Ishikawa (cell line): ENCODE data around the gene ZFYVE21.

Experiments
- CEBPB ChIP-seq: IDR thresholded peaks from 2 replicates; pipeline ENCODE4 v1.6.1; 2012
- CREB1 ChIP-seq: IDR thresholded peaks from 2 replicates; pipeline ENCODE4 v1.6.1; 2012; ENCODE audit warnings: low read depth
- EGR1 ChIP-seq: IDR thresholded peaks from 2 replicates; pipeline ENCODE4 v1.6.1; 2012
- EP300 ChIP-seq: IDR thresholded peaks from 2 replicates; pipeline ENCODE4 v1.6.1; 2012; ENCODE audit warnings: borderline replicate concordance
- FOXM1 ChIP-seq: IDR thresholded peaks from 2 replicates; pipeline ENCODE4 v1.6.1; 2012; ENCODE audit warnings: low read depth, borderline replicate concordance
- NFIC ChIP-seq: IDR thresholded peaks from 2 replicates; pipeline ENCODE4 v1.6.1; 2012
- RAD21 ChIP-seq: IDR thresholded peaks from 2 replicates; pipeline ENCODE4 v1.6.1; 2012; ENCODE audit warnings: low read depth
- TAF1 ChIP-seq: IDR thresholded peaks from 2 replicates; pipeline ENCODE4 v1.6.1; 2012; ENCODE audit warnings: low read depth, mild to moderate bottlenecking
- TCF12 ChIP-seq: IDR thresholded peaks from 2 replicates; pipeline ENCODE4 v1.6.1; 2012; ENCODE audit warnings: low read depth
- TEAD4 ChIP-seq: IDR thresholded peaks from 2 replicates; pipeline ENCODE4 v1.6.1; 2012
- YY1 ChIP-seq: IDR thresholded peaks from 2 replicates; pipeline ENCODE4 v1.6.1; 2012; ENCODE audit warnings: low read depth
- ZBTB7A ChIP-seq: IDR thresholded peaks from 2 replicates; pipeline ENCODE4 v1.6.1; 2012; ENCODE audit warnings: low read depth
- TF ChIP-seq, protein P1 (sequence below): IDR thresholded peaks from 2 replicates; pipeline ENCODE4 v1.6.1; 2012
- TF ChIP-seq, protein P2 (sequence below): IDR thresholded peaks from 2 replicates; pipeline ENCODE4 v1.6.1; 2012
- TF ChIP-seq, protein P3 (sequence below): IDR thresholded peaks from 2 replicates; pipeline ENCODE4 v1.6.1; 2012; ENCODE audit warnings: low read depth, mild to moderate bottlenecking

ZFYVE21 gene

DNA sequence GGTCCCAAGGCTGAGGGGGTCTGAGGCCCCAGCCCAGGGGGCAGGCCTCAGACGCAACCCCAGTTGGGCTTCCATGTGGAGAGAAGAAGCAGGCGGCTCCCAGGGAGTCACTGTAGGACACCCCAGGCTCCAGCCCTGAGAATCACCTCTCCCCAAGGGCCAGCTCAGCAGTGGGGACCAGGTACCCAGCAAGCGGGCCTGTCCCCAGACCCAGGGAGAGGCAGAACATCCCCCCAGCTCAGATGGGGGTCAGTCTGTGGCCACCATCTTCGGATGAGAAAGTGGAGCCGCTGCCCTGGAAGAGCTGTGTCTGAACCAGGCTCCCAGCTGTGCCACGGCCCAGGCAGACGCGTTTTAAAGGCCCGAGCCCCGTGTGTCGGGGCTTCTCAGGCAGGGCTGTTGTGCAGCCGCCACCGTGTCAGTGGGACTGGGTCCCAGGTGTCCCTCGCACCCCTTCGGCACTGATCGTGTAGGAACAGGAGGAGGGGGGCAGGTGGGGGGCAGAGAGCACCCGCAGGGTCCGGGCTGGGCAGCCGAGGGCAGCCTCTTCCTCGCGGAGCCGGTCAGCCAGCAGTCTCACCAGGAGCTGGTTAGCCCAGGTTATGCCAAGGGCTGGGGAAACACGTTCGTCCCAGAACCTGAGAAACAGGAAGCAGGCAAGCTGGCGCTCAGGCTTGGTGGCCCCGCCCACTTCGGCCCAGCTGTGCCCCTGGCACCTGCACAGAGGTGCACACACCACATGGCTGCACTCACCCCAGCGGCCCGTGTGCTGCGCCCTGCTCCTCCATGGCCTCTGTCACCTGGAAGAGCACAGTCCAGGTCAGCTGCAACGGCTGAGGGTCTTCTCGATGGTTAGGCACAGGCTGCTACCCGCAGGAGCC, 17.0 kb upstream of the ZFYVE21 start:
- TF ChIP-seq, protein P1, sequence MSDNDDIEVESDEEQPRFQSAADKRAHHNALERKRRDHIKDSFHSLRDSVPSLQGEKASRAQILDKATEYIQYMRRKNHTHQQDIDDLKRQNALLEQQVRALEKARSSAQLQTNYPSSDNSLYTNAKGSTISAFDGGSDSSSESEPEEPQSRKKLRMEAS: peak; percentile 75; the same call in 1 of the 2 replicates
- TF ChIP-seq EGR1: no peak
- TF ChIP-seq NFIC: peak; percentile 34; the same call in 1 of the 2 replicates

DNA sequence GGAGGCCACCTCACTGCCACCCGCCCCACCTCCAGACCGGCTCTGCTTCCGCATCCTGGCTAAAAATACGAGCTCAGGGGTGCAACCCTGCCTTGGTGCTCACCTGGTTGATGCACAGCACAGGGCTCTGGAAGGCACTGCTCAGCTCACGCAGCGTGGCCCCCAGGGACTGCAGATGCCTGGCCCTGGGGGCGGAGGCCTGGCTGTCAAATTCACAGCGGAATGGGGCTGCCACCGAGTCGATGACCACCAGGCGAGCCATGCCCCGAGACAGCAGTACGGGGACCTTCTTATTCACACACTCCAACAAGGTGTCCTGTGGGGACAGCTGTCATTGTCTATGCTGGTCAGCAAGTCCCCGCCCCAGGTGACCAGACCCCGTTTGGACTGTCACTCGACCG, 16.3 kb upstream of the ZFYVE21 start:
- TF ChIP-seq RAD21 (no peak), TEAD4 (no peak), CEBPB (no peak), CREB1 (no peak)
- TF ChIP-seq, protein P2, sequence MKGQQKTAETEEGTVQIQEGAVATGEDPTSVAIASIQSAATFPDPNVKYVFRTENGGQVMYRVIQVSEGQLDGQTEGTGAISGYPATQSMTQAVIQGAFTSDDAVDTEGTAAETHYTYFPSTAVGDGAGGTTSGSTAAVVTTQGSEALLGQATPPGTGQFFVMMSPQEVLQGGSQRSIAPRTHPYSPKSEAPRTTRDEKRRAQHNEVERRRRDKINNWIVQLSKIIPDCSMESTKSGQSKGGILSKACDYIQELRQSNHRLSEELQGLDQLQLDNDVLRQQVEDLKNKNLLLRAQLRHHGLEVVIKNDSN: no peak

DNA sequence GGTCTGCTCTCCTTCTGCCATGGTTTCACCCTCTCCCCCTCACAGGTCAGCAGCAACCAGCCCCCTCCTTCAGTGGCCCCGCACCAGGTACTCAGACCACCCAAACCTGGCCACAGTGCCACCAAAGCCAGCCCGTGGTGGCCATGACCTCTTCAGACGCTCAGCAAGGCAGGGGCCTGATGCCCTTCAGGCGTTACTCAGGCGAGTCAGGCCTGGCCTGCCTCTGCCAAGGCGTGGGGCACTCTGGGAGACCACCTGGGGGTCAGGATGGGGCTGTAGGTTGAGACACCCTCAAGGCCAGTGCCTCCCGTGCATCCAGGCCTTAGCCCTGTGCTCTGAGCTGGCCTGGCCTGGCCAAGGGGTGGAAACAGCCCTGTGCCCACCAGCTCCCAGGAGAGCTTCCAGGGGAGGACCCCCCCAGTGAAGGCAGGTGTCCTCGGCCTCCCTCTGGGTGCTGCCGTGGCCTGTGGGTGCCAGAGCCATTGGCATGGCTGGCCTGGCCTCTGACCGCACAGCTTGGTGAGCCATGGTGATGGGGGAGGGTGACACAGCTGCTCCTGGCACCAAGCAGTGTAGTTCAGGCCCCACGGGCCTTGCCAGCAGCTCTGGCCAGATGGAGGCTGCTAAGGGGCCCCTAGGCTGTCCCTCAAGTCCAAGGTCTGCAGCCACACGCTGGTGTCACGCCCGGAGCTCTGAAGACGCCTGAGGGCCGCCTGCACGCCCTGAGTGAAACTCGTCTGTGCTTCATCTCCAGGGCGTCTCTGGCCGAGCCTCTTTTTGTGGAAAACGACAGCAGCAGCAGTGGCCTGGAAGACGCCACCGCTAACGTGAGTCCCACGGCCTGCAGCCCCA, 15.5 kb upstream of the ZFYVE21 start:
- TF ChIP-seq TAF1 (no peak), CEBPB (no peak), EP300 (no peak)

DNA sequence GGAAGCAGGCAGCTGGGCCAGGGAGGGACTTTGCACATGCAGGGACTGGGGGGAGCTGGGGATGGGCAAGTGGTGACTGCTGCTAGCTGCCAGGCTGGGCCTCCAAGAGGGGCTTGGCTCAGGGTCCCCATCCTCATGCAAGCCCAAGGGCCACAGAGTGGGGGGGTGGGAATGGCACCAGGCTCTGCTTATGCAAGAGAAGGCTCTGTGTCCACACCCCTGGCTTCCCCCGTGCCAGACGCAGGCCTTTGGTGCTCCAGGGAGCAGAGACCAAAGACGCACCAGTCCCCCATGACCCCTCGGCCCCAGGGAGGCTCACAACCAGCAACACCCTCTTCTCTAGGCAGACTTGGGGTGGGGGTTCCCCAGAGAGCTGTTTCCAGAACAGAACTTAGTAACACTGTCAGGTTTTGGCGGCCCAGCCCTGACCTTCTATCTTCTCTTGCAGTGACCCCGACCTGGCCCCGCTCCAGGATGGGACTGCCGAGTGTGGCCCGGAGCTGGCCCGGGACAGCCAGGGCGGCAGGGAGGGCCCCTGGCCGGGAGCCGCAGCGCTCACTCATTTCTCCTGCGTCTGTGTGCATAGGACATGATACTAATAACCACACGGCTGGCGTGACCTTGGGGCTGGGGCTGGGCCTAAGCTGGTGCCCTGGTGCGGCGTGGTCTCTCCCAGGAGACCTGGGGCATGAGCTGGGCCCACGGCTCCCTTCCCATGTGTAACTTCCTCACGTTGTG, 14.7 kb upstream of the ZFYVE21 start:
- no peak for TF ChIP-seq EP300
- no peak for TF ChIP-seq CREB1
- TF ChIP-seq, protein P1: no peak
- TF ChIP-seq TAF1: no peak
- no peak for TF ChIP-seq YY1

DNA sequence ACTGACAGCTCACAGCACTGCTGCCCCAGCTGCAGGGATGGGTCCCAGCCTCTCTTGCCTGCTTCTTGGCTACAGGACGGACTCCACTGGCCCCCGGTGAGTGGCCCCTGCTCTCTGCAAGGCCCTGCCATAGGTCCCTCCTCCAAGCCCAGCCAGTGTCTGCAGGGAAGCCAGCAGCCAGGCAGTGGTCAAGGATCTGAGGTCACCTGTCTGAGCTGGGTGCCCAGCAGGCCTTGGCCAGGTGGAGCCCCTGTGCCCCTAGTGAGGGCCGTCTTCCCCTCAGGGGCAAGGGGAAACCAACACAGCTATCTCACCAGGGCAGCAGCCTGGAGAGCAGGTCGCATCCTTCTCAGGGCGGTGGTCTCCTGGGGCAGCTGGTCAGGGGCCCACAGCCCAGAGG, 13.5 kb upstream of the ZFYVE21 start:
- no peak for TF ChIP-seq FOXM1
- TF ChIP-seq NFIC: no peak
- no peak for TF ChIP-seq CREB1
- TF ChIP-seq TAF1: no peak
- no peak for TF ChIP-seq RAD21
- no peak for TF ChIP-seq CEBPB
- TF ChIP-seq, protein P3, sequence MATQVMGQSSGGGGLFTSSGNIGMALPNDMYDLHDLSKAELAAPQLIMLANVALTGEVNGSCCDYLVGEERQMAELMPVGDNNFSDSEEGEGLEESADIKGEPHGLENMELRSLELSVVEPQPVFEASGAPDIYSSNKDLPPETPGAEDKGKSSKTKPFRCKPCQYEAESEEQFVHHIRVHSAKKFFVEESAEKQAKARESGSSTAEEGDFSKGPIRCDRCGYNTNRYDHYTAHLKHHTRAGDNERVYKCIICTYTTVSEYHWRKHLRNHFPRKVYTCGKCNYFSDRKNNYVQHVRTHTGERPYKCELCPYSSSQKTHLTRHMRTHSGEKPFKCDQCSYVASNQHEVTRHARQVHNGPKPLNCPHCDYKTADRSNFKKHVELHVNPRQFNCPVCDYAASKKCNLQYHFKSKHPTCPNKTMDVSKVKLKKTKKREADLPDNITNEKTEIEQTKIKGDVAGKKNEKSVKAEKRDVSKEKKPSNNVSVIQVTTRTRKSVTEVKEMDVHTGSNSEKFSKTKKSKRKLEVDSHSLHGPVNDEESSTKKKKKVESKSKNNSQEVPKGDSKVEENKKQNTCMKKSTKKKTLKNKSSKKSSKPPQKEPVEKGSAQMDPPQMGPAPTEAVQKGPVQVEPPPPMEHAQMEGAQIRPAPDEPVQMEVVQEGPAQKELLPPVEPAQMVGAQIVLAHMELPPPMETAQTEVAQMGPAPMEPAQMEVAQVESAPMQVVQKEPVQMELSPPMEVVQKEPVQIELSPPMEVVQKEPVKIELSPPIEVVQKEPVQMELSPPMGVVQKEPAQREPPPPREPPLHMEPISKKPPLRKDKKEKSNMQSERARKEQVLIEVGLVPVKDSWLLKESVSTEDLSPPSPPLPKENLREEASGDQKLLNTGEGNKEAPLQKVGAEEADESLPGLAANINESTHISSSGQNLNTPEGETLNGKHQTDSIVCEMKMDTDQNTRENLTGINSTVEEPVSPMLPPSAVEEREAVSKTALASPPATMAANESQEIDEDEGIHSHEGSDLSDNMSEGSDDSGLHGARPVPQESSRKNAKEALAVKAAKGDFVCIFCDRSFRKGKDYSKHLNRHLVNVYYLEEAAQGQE: no peak
- no peak for TF ChIP-seq ZBTB7A
- no peak for TF ChIP-seq EGR1
- TF ChIP-seq YY1: no peak
- TF ChIP-seq TEAD4: no peak
- TF ChIP-seq, protein P2: no peak
- no peak for TF ChIP-seq EP300
- TF ChIP-seq TCF12: no peak
- TF ChIP-seq, protein P1: no peak

DNA sequence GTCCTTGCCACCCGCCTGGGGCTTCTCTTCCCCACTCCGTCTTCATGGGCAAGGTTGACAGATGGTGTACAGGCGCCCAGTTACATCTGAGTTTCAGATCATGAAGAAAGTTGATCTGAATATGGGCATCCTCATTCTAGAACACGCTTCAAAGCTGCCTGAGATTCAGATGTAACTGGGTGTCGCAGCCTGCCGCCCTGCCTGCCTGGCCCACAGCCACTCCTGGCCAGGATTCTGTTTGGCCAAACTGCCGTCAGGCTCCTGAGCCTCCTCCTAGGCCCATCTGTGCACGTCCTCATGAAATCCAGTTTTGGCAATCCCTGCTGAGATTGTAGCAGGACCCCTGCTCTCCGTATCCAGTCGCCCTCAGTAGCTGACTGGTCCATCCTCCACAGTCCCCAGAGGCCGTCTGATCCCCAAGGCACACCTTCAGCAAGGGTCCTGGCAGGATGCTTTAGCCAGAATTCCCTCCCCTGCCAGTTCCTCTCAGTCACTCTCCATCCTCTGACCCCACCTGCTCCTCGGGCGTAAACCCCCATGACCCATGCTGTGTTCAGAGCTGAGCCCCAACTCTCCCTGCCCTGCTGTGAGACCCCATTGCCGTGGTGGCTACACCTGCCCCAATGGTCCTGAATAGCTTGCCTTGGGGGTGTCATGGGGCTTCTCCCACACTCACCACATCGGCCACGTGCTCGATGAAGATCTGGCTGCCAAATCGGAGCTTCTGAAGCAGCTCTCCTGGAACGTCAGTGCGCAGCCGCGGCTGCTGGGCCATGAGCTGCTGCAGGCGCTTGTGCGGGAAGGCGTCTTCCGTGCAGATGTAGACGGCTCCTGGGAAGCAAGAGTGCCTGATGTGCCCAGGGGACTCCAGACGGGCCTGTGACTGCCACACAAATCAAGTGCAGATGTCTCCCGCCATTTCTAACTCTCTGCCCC, 12.8 kb upstream of the ZFYVE21 start:
- no peak for TF ChIP-seq CEBPB
- no peak for TF ChIP-seq TEAD4
- TF ChIP-seq, protein P2: no peak
- TF ChIP-seq, protein P1: no peak
- no peak for TF ChIP-seq EGR1
- TF ChIP-seq CREB1: no peak
- TF ChIP-seq FOXM1: no peak
- no peak for TF ChIP-seq YY1
- TF ChIP-seq, protein P3: no peak
- TF ChIP-seq TCF12: no peak
- no peak for TF ChIP-seq EP300
